Right renal cortex interstitium (tissue), 3 donors: ENCODE data around the gene KISS1. TPM values are rescaled to one million over a fixed set of nuclear protein-coding genes. Genes with fewer than 3 reads are reported as not detected.
A peak's percentile ranks its signal among the peaks of the same experiment; 100 is the strongest.

Source experiments
- DNase-seq, 3 donors: peaks; one replicate each; pipeline ENCODE4 v3.0.0-alpha.2; 2013; ENCODE audit warnings: low read depth in 3 of 3, low spot score in 2 of 3
- polyA plus RNA-seq, 3 donors: library from polyadenylated mRNA; unstranded; fragments of 120-200 nt; gene quantifications; one replicate each; pipeline ENCODE4 v1.2.1, GENCODE V29; 2013; ENCODE audit not compliant: insufficient read length in 3 of 3

Gene KISS1
- polyA plus RNA-seq, 3 donors = 0.35 to 1.4 (median 1.3) TPM

GRCh38 chr1:204162494-204163074 is 33.7 kb downstream of the KISS1 start:
- DNase-seq = peak in 2 of 3 donors; percentile 49 to 60

- no peak for DNase-seq
These were observed 34.4 kb downstream of the KISS1 start for GRCh38 chr1:204161609-204162493.

- no peak for DNase-seq
These were observed 38.3 kb downstream of the KISS1 start for GRCh38 chr1:204157962-204158361.

- DNase-seq = no peak
These were observed 40.4 kb downstream of the KISS1 start for GRCh38 chr1:204155881-204156280.

GRCh38 chr1:204154568-204155255 is 41.6 kb downstream of the KISS1 start:
- DNase-seq = no peak

GRCh38 chr1:204153667-204154066 is 42.6 kb downstream of the KISS1 start:
- DNase-seq = no peak

- no peak for DNase-seq
These were observed 43.8 kb downstream of the KISS1 start for GRCh38 chr1:204152310-204153044.

GRCh38 chr1:204151552-204152309 is 44.6 kb downstream of the KISS1 start, which contains the start of gene ETNK2:
Gene ETNK2, minus strand, starts transcription at chr1:204152044. Its CDS starts 192 bp downstream, at chr1:204151852.
- DNase-seq = no peak

- DNase-seq = no peak
These were observed 45.4 kb downstream of the KISS1 start for GRCh38 chr1:204150702-204151551.

GRCh38 chr1:204149635-204150565 is 46.4 kb downstream of the KISS1 start:
- no peak for DNase-seq

- no peak for DNase-seq
These were observed 47.2 kb downstream of the KISS1 start for GRCh38 chr1:204149107-204149506.

GRCh38 chr1:204147406-204148383 is 48.6 kb downstream of the KISS1 start:
- no peak for DNase-seq

GRCh38 chr1:204146965-204147364 is 49.3 kb downstream of the KISS1 start:
- DNase-seq = no peak

GRCh38 chr1:204146309-204146708 is 50.0 kb downstream of the KISS1 start:
- no peak for DNase-seq

GRCh38 chr1:204145033-204145504 is 51.2 kb downstream of the KISS1 start:
- DNase-seq = no peak

GRCh38 chr1:204143276-204144041 is 52.8 kb downstream of the KISS1 start:
- DNase-seq = no peak
